ENCODE measurements around the gene AK8.

AK8 gene

GRCh38 chr9:132877824-132878694 is at the start of gene AK8:
TSS of gene AK8 (minus strand) at chr9:132878284. CDS start at chr9:132878255, 29 bp downstream.
- no peak for DNase-seq

GRCh38 chr9:132927704-132928103 is 49.6 kb upstream of the AK8 start:
- DNase-seq, result no peak

GRCh38 chr9:132923346-132923902 is 45.3 kb upstream of the AK8 start:
- DNase-seq, result no peak

GRCh38 chr9:132919614-132920268 is 41.7 kb upstream of the AK8 start:
- no peak for DNase-seq

- no peak for DNase-seq
Observed at GRCh38 chr9:132914924-132915323, 36.8 kb upstream of the AK8 start.

GRCh38 chr9:132912131-132912530 is 34.0 kb upstream of the AK8 start:
- no peak for DNase-seq

GRCh38 chr9:132910376-132910775 is 32.3 kb upstream of the AK8 start:
- DNase-seq, result no peak

- DNase-seq, result no peak
Observed at GRCh38 chr9:132909311-132909710, 31.2 kb upstream of the AK8 start.

- no peak for DNase-seq
Observed at GRCh38 chr9:132908635-132909034, 30.6 kb upstream of the AK8 start.

- no peak for DNase-seq
Observed at GRCh38 chr9:132905726-132906125, 27.6 kb upstream of the AK8 start.

- no peak for DNase-seq
Observed at GRCh38 chr9:132903574-132904492, 25.7 kb upstream of the AK8 start.

- no peak for DNase-seq
Observed at GRCh38 chr9:132901858-132902831, 24.1 kb upstream of the AK8 start.

GRCh38 chr9:132898051-132898450 is 20.0 kb upstream of the AK8 start:
- no peak for DNase-seq

- DNase-seq, result no peak
Observed at GRCh38 chr9:132896906-132897305, 18.8 kb upstream of the AK8 start.

GRCh38 chr9:132896264-132896663 is 18.2 kb upstream of the AK8 start:
- DNase-seq, result no peak

- DNase-seq, result no peak
Observed at GRCh38 chr9:132894862-132895835, 17.1 kb upstream of the AK8 start.

GRCh38 chr9:132894346-132894745 is 16.3 kb upstream of the AK8 start:
- no peak for DNase-seq

- no peak for DNase-seq
Observed at GRCh38 chr9:132892400-132892799, 14.3 kb upstream of the AK8 start.

GRCh38 chr9:132888151-132888550 is 10.1 kb upstream of the AK8 start:
- DNase-seq, result no peak
